ENCODE data around the gene GAD2. TPM values are rescaled to one million over a fixed set of nuclear protein-coding genes. Genes with fewer than 3 reads are reported as not detected.

GAD2 gene
- polyA plus RNA-seq, 1 of the 3 experiments (the other 2 are of a cell fraction): not detected

Other genes starting within 250 kb of the GAD2 start
- gene APBB1IP, start 221.6 kb downstream of the GAD2 start, polyA plus RNA-seq (2012; rRNA removed): 0.02 TPM in 1 of 2 replicates, not detected in the other